HEK293 (cell line): Measurements from ENCODE around the gene KIAA1671.

ENCODE experiments used
- CTCF ChIA-PET: fragments of 350-600 bp; formaldehyde crosslinking; extraction: SDS; loops from one replicate; lab custom pipeline; 2021; ENCODE audit warnings: antibody characterized with exemption; lab: Yijun Ruan, JAX
- POLR2A ChIA-PET: fragments of 300-600 bp; formaldehyde crosslinking; extraction: SDS; loops from one replicate; lab custom pipeline; 2020; ENCODE audit warnings: antibody characterized with exemption, inconsistent platforms; lab: Yijun Ruan, JAX
- H3K27ac ChIP-seq: fragments of 200-500 bp; sonication (Bioruptor generic); 2 replicates; pipeline ENCODE4 v1.5.1; 2014; ENCODE audit warnings: low read depth, low read length, control low read depth, inconsistent platforms; ENCODE audit errors: extremely low read depth
- H3K36me3 ChIP-seq, 2 experiments: fragments of 200-500 bp in 1 of 2; sonication (Bioruptor generic) in 1 of 2; 1 replicate in 1 of 2; 2 replicates in 1 of 2; pipeline ENCODE4 v1.5.1; 2014 to 2017; ENCODE audit warnings: inconsistent platforms in 2 of 2, low read length in 2 of 2; ENCODE audit not compliant: control insufficient read depth in 2 of 2, insufficient read depth in 1 of 2
- H3K4me1 ChIP-seq: fragments of 200-500 bp; sonication (Bioruptor generic); 2 replicates; pipeline ENCODE4 v1.5.1; 2014; ENCODE audit warnings: mild to moderate bottlenecking, low read length, inconsistent platforms; ENCODE audit not compliant: control insufficient read depth, insufficient read depth
- H3K4me3 ChIP-seq: 2 replicates; pipeline ENCODE4 v1.5.1; 2011; ENCODE audit warnings: low read depth, mild to moderate bottlenecking, control low read depth, low read length, moderate library complexity
- H3K9me3 ChIP-seq: fragments of 200-500 bp; sonication (Bioruptor generic); 2 replicates; pipeline ENCODE4 v1.5.1; 2014; ENCODE audit warnings: low read depth, low read length, inconsistent platforms; ENCODE audit not compliant: control insufficient read depth, insufficient read depth
- BCL11A ChIP-seq: fragments of 450-650 bp; formaldehyde crosslinking; IDR thresholded peaks from 2 replicates; pipeline ENCODE4 v1.5.1; 2016; ENCODE audit warnings: low read depth, missing biosample characterization, missing genetic modification characterization
- BCL6B ChIP-seq: fragments of 450-650 bp; formaldehyde crosslinking; IDR thresholded peaks from 2 replicates; pipeline ENCODE4 v1.5.1; 2017; ENCODE audit warnings: missing biosample characterization, missing genetic modification characterization
- CTCF ChIP-seq: fragments of 450-650 bp; formaldehyde crosslinking; IDR thresholded peaks from 2 replicates; pipeline ENCODE4 v1.5.1; 2016; ENCODE audit warnings: missing biosample characterization, missing genetic modification characterization
- INSM2 ChIP-seq: fragments of 450-650 bp; formaldehyde crosslinking; IDR thresholded peaks from 2 replicates; pipeline ENCODE4 v1.5.1; 2016; ENCODE audit warnings: missing biosample characterization, missing genetic modification characterization
- KLF17 ChIP-seq: fragments of 450-650 bp; formaldehyde crosslinking; IDR thresholded peaks from 2 replicates; pipeline ENCODE4 v1.5.1; 2016; ENCODE audit warnings: missing biosample characterization, missing genetic modification characterization
- PRDM1 ChIP-seq: fragments of 450-650 bp; formaldehyde crosslinking; IDR thresholded peaks from 2 replicates; pipeline ENCODE4; 2016; ENCODE audit warnings: missing biosample characterization, missing genetic modification characterization
- ZBTB21 ChIP-seq: fragments of 450-650 bp; formaldehyde crosslinking; IDR thresholded peaks from 2 replicates; pipeline ENCODE4 v1.5.1; 2017; ENCODE audit warnings: missing biosample characterization, missing genetic modification characterization
- ZNF175 ChIP-seq: fragments of 450-650 bp; formaldehyde crosslinking; IDR thresholded peaks from 2 replicates; pipeline ENCODE4 v1.5.1; 2016; ENCODE audit warnings: missing biosample characterization, missing genetic modification characterization
- ZNF324 ChIP-seq: fragments of 450-650 bp; formaldehyde crosslinking; IDR thresholded peaks from 2 replicates; pipeline ENCODE4 v1.5.1; 2016; ENCODE audit warnings: missing biosample characterization, missing genetic modification characterization
- ZNF362 ChIP-seq: fragments of 450-650 bp; formaldehyde crosslinking; IDR thresholded peaks from 2 replicates; pipeline ENCODE4 v1.5.1; 2016; ENCODE audit warnings: missing biosample characterization, missing genetic modification characterization
- ZNF426 ChIP-seq: fragments of 450-650 bp; formaldehyde crosslinking; IDR thresholded peaks from 2 replicates; pipeline ENCODE4 v1.5.1; 2017; ENCODE audit warnings: missing biosample characterization, missing genetic modification characterization, mild to moderate bottlenecking, inconsistent platforms, moderate library complexity
- ZNF558 ChIP-seq: fragments of 450-650 bp; formaldehyde crosslinking; IDR thresholded peaks from 2 replicates; pipeline ENCODE4 v1.5.1; 2016; ENCODE audit warnings: missing biosample characterization, missing genetic modification characterization
- ZNF561 ChIP-seq: fragments of 450-650 bp; IDR thresholded peaks from 2 replicates; pipeline ENCODE4 v1.5.1; 2018; ENCODE audit warnings: missing biosample characterization, missing genetic modification characterization, borderline replicate concordance
- ZNF580 ChIP-seq: fragments of 450-650 bp; formaldehyde crosslinking; IDR thresholded peaks from 2 replicates; pipeline ENCODE4 v1.5.1; 2016; ENCODE audit warnings: missing biosample characterization, missing genetic modification characterization
- ZNF621 ChIP-seq: fragments of 450-650 bp; formaldehyde crosslinking; IDR thresholded peaks from 2 replicates; pipeline ENCODE4 v1.5.1; 2017; ENCODE audit warnings: missing biosample characterization, missing genetic modification characterization
- ZNF645 ChIP-seq: fragments of 450-650 bp; formaldehyde crosslinking; IDR thresholded peaks from 2 replicates; pipeline ENCODE4; 2016; ENCODE audit warnings: missing biosample characterization, missing genetic modification characterization
- ZNF658 ChIP-seq: fragments of 450-650 bp; formaldehyde crosslinking; IDR thresholded peaks from 2 replicates; pipeline ENCODE4; 2016; ENCODE audit warnings: missing biosample characterization, missing genetic modification characterization
- ZNF692 ChIP-seq: fragments of 450-650 bp; formaldehyde crosslinking; IDR thresholded peaks from 2 replicates; pipeline ENCODE4 v1.5.1; 2016; ENCODE audit warnings: missing biosample characterization, missing genetic modification characterization
- ZNF768 ChIP-seq: fragments of 450-650 bp; formaldehyde crosslinking; IDR thresholded peaks from 2 replicates; pipeline ENCODE4 v1.5.1; 2018; ENCODE audit warnings: missing biosample characterization, mild to moderate bottlenecking, missing genetic modification characterization
- ZNF776 ChIP-seq: fragments of 450-650 bp; formaldehyde crosslinking; IDR thresholded peaks from 2 replicates; pipeline ENCODE4 v1.5.0; 2017; ENCODE audit warnings: missing biosample characterization, missing genetic modification characterization, borderline replicate concordance
- ZNF837 ChIP-seq: fragments of 450-650 bp; formaldehyde crosslinking; IDR thresholded peaks from 2 replicates; pipeline ENCODE4 v1.5.1; 2016; ENCODE audit warnings: missing biosample characterization, missing genetic modification characterization
- ZSCAN30 ChIP-seq: fragments of 450-650 bp; IDR thresholded peaks from 2 replicates; pipeline ENCODE4 v1.5.1; 2018; ENCODE audit warnings: missing biosample characterization, mild to moderate bottlenecking, missing genetic modification characterization, moderate library complexity

Gene KIAA1671

GRCh38 chr22:25028841-25029141 is 76.3 kb downstream of the KIAA1671 start:
- peaks cover 2% of the 10 kb centered on the region for H3K4me1 ChIP-seq
- H3K9me3 ChIP-seq = no peaks in the 10 kb centered on the region
- no peak overlapping the region for H3K4me3 ChIP-seq
- no peak overlapping the region for H3K27ac ChIP-seq
- H3K36me3 ChIP-seq = peaks cover 0 to 16% of the 10 kb centered on the region in 2 experiments; a peak in 2 of 3 replicates
- ChIA-PET CTCF (interaction anchor here (0.9 to 5.0 kb wide), 4 partner anchors 30 to 90 kb away, joined by 3 to 25 read pairs (median 4); partner anchors contain the start of gene LHFPL7), POLR2A (no interaction called here)
- TF ChIP-seq ZNF776 (tag by site-specific recombination) (no peak), ZNF324 (tag by site-specific recombination) (no peak), ZNF621 (tag by site-specific recombination) (no peak), ZBTB21 (tag by site-specific recombination) (no peak), INSM2 (tag by site-specific recombination) (no peak), ZNF692 (tag by site-specific recombination) (no peak), ZNF837 (tag by site-specific recombination) (no peak), BCL6B (tag by site-specific recombination) (no peak), BCL11A (tag by site-specific recombination) (no peak), ZNF561 (tag by site-specific recombination) (no peak), ZNF175 (tag by site-specific recombination) (no peak), ZNF426 (tag by site-specific recombination) (no peak), KLF17 (no peak)

- H3K36me3 ChIP-seq = peaks cover 0 to 17% of the 10 kb centered on the region in 2 experiments; a peak in 2 of 3 replicates
- no peak for TF ChIP-seq ZNF558 (tag by site-specific recombination)
- no peak for TF ChIP-seq ZNF658
- no peak for TF ChIP-seq CTCF
- no peak for TF ChIP-seq ZNF645 (tag by site-specific recombination)
- TF ChIP-seq KLF17 = no peak
- no peak for TF ChIP-seq ZSCAN30
- no peak for TF ChIP-seq ZNF580 (tag by site-specific recombination)
- TF ChIP-seq ZNF175 (tag by site-specific recombination) = no peak
- TF ChIP-seq ZNF768 (tag by site-specific recombination) = no peak
- no peak for TF ChIP-seq PRDM1 (tag by site-specific recombination)
- TF ChIP-seq ZNF362 (tag by site-specific recombination) = no peak
Measured at GRCh38 chr22:25029181-25029580, 76.7 kb downstream of the KIAA1671 start.

More at GRCh38 chr22:25029181-25029580, 76.7 kb downstream of the KIAA1671 start:
- Histone ChIP-seq H3K27ac (no peak overlapping the region), H3K9me3 (no peaks in the 10 kb centered on the region), H3K4me3 (no peak overlapping the region), H3K4me1 (peaks cover 2% of the 10 kb centered on the region)
- ChIA-PET POLR2A (no interaction called here), CTCF (interaction anchor here (0.9 to 5.0 kb wide), 5 partner anchors 28 to 179 kb away, joined by 3 to 25 read pairs (median 4); partner anchors contain the start of gene LHFPL7)
